Cardiac fibroblast (primary cell): Measurements from ENCODE around the gene SDHB.
A peak's percentile ranks its signal among the peaks of the same experiment; 100 is the strongest.
"Not testable (repeated sequence)": the region's sequence is repeated elsewhere in the genome, so short reads cannot be mapped to it uniquely, and the experiment has no call there.

ENCODE experiments used
- DNase-seq, 2 donors: peaks; one replicate each; pipeline versions ENCODE4 v3.0.0 to v3.0.0-alpha.2; 2010; ENCODE audit warnings: low read depth in 2 of 2
- H3K4me3 ChIP-seq, 2 donors: replicated peaks in 1 of 2; 1 replicate in 1 of 2; 2 replicates in 1 of 2; pipeline ENCODE4 v1.5.1; 2011; ENCODE audit warnings: low read depth in 2 of 2, low read length in 2 of 2, mild to moderate bottlenecking in 2 of 2, moderate library complexity in 1 of 2
- CTCF ChIP-seq: IDR thresholded peaks from one replicate; pipeline ENCODE4 v1.5.1; 2011; ENCODE audit warnings: low read depth, mild to moderate bottlenecking, low read length, inconsistent platforms

Gene SDHB

GRCh38 chr1:17067465-17068240 is 13.8 kb upstream of the SDHB start:
- no peak overlapping the region for H3K4me3 ChIP-seq
- no peak for TF ChIP-seq CTCF
- DNase-seq, result no peak

DNA sequence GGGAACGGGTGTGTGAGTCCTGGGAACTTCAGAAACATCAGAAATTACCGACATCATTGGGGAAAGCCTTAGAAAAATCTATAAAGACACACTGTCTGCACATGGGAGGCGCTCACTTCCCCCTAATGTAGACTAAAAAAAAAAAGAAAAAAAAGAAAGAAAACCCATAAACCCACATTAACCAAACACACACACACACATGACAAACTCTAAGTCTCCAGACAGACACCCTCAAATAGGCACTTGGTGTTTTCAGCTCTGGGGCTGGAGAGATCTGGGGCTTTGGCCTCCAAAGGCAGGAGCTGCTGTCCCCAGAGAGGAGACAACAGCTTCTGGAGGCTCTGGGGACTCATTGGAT is 13.2 kb upstream of the SDHB start:
- TF ChIP-seq CTCF, result no peak
- H3K4me3 ChIP-seq, result no peak overlapping the region

DNA sequence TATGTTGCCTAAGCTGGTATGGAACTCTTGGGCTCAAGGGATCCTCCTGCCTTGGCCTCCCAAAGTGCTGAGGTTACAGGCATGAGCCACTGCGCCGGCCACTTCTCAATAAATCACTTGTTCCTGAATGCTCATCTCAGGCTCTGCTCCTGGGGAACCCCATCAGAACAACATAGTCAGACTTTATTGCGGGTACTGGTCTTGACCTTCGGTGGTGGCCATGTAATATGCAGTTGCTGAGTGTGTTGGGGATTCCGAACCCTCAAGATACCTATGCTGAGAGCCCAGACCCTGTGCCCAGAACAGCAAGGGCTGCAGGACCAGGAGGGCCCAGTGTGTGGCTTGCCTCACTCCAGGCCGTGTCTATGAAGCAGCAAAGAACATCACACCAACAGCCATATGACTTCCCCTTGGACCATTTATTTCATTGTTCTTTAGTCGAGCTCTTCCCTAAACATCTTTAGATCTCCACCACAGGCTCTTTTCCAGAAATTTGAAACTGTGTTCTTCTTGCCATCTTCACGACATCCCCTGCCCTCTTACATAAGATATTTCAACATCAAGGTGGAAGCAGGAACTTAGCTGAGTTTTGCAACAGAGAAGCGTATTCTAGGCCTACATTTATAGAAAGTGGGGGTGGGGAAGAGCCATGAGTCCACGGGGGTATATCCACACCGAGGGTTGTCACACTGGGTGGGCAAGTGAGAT is 12.7 kb upstream of the SDHB start:
- DNase-seq, result no peak
- TF ChIP-seq CTCF, result no peak
- H3K4me3 ChIP-seq, result no peak overlapping the region

More for the DNA sequence above, 13.2 kb upstream of the SDHB start:
- no peak for DNase-seq

- no peak overlapping the region for H3K4me3 ChIP-seq
- DNase-seq, result no peak
- TF ChIP-seq CTCF, result no peak
Observed at GRCh38 chr1:17065666-17066065, 11.8 kb upstream of the SDHB start.

DNA sequence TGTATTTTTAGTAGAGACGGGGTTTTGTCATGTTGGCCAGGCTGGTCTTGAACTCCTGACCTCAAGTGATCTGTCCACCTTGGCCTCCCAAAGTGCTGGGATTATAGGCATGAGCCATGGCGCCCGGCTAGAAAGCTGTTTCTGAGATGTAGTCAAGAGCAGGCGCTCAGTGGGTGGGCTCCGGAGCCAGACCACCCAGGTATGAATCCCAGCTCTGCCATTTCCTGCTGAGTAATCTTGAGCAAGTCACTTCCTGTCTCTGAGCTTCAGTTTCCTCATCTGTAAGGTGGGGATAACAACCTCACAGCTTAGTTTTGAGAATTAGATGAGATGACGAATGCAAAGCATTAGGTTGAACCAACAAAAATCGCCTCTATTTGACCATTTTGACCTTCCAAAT is 8.9 kb upstream of the SDHB start:
- not testable (repeated sequence) for H3K4me3 ChIP-seq
- peak in 1 of 2 donors; percentile 28 for DNase-seq

GRCh38 chr1:17061892-17062291 is 8.1 kb upstream of the SDHB start:
- no peak for TF ChIP-seq CTCF
- no peak overlapping the region for H3K4me3 ChIP-seq
- no peak for DNase-seq

DNA sequence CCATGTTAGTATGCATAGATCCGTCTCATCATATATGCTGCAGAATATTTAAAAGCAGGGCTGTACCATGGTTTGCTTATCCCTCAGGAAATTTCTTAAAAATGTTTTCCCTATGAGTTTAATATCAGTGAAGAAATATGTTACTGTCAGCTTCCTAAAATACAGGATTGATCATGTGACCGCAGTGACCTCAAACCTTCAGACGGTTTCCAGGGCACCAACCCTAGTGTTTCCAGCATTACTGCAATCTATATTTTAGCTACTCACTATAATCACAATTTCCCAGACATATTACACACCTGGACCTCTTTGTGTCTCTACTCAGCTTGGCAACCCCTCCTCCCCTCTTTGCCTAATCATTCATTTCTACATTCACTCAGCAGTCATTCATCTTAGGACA is 7.7 kb upstream of the SDHB start:
- no peak for TF ChIP-seq CTCF
- no peak overlapping the region for H3K4me3 ChIP-seq
- DNase-seq, result no peak
